SH-SY5Y (cell line): ENCODE results near the gene MALL.

Source experiments
- GATA2 ChIP-seq: IDR thresholded peaks from 2 replicates; pipeline ENCODE4 v1.6.1; 2011; ENCODE audit warnings: mild to moderate bottlenecking, low read depth, low read length
- GATA3 ChIP-seq: IDR thresholded peaks from 2 replicates; pipeline ENCODE4 v1.6.1; 2011; ENCODE audit warnings: low read depth, mild to moderate bottlenecking, low read length, moderate library complexity

DNA sequence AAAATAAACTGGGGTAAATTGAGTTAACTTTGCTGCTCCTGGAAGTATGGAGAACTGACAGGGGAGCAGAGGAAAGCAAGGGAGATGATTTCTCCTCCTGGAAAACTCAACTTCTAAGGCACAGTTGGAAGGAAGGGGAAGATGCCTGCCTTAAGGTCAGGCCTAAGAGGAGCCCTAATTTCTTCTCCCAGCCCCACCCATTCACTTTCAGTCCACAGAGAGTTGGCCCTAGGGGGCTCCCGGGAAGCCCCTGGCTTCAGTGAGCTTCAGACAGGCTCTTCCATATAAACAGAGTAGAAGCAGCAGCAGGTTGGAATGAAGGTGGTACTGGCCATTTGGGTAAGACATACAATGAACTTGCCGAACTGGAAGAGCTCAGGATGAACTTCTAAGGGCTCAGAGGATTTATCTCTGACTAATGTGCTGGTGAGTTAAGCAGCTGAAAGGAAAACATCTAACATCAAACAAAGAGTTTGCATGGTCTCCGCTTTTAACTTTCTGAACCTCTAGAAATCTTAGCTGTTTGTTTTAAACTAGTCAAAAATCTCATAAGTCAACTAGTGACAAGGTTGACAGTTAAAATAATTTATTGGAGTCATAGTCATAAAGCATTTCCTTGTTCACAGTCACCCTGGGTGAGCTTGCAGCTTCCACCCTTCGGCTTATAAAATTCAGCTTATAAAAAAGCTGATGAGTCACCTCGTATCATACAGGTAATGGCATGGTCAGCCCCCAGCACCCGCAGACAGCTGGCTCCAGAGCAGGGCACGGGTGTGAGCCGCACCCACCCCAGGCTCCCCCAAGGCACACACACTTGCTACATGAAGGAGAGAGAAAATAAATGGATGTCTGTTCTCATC lies 9.8 kb downstream of the MALL start:
- TF ChIP-seq GATA3 (no peak), GATA2 (no peak)
